GM18907 (cell line): ENCODE data around the gene SRGAP1.

Source experiments
- ATAC-seq: cut with Tn5 transposase; IDR thresholded peaks from one replicate; pipeline ENCODE4 v1.9.1; 2021; ENCODE audit warnings: mild to moderate bottlenecking, moderate library complexity; ENCODE audit not compliant: unreplicated experiment

SRGAP1 gene

DNA sequence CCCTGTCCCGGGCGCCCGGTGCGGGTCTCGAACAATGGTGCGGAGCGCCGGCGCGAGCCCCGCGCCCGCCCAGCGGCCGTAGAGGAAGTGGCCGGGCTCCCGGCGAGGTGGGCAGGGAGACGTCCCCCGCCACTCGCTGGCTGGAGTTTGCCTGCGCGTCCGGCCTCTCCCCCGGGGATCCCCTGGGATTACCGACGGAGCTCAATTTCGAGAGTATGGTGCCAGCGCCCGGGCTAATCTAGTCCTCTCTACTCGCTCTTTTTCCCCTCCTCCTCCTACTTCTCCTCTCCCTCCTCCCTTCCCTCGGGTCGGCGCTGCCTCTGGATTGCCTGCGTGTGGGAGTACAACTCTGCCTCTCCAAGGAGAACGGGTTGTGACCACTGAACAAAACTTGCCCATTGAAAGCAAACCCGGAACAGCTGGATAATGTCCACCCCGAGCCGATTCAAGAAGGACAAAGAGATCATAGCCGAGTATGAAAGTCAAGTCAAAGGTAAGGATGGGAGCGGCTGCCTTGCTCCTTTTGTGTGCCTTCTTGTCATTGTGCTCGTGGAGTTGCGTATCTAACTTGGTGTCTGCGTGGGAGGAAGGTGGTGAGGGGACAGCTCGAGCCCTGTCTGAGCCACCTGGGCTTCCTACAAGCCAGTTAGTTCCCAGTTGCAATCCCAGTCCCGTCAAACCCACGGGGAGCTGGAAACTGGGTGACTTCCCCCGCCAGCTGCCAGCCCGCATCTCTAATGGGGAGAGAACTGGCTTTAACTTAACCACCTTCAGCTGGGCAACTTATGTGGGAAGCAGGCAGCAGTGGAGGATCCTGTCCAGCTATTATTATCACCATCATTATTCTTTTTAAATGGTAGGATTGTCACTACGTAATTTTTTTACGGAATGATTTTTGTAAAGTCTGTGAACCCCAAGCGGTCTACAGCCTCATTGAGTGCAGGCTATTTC is at the start of gene SRGAP1:
Gene SRGAP1, plus strand, starts transcription at position 310 of the 951 bp plus-strand sequence. Its CDS starts 117 bp downstream, at position 427.
- ATAC-seq, result peak; percentile 42

DNA sequence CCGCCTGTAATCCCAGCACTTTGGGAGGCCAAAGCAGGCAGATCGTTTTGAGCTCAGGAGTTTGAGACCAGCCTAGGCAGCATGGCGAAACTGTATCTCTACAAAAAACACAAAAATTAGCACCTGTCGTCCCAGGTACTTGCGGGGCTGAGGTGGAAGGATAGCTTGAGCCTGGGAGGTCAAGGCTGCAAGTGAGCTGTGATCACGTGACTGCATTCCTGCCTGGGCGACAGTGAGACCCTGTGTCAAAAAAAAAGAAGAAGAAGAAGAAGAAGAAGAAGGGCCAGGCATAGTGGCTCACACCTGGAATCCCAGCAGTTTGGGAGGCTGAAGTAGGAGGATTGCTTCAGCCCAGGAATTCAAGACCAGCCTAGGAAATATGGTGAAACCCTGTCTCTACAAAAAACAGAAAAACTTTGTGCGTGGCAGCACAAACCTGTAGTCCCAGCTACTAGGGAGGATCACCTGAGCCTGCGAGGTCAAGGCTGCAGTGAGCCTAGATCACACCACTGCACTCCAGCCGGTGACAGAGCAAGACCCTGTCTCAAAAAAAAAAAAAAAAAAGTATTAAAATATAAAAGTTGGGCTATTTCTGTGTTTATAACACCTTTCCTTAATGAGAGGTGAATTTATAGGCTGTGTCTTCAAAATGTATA is 49.3 kb upstream of the SRGAP1 start:
- ATAC-seq, result no peak

DNA sequence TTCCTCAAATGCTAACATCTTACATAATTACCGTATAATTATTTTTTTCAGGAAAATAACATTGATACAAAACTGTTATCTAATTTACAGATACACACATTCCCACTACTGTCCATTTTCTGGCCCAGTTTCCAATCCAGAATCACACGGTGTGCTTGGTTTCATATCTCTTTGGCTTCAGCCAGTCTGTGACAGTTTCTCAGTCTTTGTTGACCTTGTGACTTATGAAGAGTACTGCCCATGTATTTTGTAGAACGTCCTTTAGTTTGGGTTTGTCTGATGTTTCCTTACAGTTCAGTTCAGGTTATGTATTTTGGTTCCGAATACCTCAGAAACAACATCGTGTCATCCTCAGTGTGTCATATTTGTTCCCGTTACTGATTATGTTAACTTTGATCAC is 48.6 kb upstream of the SRGAP1 start:
- ATAC-seq, result no peak

DNA sequence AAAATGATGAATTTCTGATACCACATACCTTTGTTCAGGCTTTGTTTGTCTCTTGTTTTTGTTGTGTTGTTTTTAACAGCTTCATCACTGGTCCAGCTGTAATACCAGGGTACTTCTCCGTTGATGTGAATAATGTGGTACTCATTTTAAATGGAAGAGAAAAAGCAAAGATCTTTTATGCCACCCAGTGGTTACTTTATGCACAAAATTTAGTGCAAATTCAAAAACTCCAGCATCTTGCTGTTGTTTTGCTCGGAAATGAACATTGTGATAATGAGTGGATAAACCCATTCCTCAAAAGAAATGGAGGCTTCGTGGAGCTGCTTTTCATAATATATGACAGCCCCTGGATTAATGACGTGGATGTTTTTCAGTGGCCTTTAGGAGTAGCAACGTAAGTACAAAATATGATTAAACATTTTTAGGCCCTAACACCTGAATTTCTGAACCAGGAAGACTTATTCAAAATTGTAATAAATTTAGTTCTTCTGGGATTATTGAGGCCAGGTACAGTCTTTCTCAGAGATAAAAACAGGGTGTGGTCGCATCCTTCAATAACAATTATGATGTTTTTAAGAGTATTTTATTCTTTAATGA is 42.4 kb upstream of the SRGAP1 start:
- ATAC-seq, result peak; percentile 68

DNA sequence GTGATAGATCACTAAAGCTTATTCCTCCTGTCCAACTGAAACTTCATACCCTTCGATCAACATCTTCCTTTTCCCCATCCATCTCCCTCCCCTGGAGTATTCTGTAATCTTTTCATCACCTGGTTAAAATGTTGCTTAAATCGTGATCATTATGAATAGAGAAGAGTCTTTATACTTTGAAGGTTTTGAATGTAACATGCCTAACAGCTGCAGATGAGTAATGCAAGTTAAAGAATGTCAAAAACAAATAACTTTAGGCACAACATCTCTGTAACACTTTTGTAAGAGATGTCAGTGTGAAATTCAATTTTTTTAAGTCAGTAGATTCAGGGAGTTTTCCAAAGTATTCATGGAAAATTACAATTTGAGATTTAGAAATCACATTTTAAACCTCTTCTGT is 39.8 kb upstream of the SRGAP1 start:
- ATAC-seq, result no peak

DNA sequence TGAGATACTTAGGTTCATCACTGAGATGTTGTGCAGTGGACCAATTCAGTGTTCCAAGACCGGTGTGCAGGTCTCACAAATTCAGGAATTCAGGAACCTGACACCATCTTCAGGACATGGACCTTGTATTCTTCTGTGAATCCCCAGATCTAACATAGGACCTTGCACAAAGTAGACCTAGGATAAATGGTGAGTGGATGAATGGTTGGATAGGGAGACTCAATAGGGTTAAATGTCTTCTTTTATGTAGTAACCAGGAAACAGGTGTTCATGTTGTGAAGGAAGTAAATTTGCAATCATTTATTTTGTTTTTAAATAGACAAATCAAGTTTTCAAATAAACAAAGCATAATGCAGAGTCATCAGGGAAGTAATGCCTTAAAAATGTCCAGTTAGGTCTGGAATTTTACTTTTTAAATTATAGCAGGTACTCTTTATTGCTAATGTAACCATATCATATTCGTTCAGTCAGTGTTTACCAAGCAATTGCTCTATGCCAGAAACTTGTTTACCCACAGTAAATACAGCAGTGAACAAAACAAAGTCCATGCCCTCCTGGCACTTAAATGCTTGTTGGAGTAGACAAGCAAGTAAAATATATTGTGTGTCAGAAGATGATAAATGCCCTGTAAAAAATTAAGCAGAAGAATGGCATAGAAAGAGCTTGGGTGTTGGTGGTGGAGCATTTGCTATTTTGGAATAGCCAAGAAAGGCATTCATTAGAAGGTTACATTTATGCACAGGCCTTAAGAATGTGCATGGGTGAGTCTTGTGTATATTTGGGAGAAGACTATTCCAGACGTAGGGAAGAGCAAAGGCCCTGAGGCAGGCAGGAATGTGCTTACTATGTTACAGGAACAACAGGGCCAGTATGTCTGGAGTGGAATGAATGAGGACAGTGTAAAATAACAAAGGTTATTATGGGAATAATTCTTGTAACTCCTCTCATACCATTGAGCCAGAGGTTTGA is 38.5 kb upstream of the SRGAP1 start:
- no peak for ATAC-seq

DNA sequence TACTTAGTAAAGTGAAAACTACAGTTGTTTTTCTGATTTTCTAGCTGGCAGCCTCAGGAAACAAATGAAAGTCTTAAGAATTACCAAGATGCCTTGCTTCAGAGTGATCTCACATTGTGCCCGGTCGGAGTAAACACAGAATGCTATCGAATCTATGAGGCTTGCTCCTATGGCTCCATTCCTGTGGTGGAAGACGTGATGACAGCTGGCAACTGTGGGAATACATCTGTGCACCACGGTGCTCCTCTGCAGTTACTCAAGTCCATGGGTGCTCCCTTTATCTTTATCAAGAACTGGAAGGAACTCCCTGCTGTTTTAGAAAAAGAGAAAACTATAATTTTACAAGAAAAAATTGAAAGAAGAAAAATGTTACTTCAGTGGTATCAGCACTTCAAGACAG is 35.9 kb upstream of the SRGAP1 start:
- no peak for ATAC-seq

DNA sequence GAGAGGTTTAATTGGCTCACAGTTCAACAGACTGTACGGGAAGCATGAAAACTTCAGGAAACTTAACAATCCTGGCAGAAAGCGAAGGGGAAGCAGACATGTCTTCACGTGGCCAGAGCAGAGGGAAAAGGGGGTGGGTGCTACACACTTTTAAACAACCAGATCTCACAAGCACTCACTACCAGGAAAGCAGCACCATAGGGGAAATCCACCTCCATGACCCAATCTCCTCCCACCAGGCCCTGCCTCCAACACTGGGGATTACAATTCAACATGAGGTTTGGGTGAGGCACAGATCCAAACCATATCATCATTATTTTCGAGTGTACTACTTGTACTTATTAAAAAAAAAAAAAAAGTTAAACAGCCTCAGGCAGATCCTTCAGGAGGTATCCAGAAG is 34.9 kb upstream of the SRGAP1 start:
- no peak for ATAC-seq

DNA sequence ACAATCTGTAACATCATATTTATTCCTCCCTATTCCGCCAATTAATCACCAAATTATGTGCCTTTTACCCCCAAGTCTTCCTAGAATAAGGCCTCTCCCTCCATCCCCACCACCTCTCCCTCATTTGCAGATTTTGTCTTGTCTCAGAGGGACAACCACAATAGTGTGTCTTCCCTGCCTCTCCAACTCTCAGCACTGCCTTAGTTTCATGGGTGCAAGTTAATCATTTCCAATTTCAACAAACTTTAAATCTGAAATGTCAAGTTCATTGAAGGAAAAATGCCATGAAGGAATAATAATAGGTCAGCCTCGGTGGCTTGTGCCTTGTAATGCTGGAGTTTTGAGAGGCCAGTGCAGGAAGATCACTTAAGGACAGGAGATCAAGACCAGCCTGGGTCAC is 33.2 kb upstream of the SRGAP1 start:
- no peak for ATAC-seq

DNA sequence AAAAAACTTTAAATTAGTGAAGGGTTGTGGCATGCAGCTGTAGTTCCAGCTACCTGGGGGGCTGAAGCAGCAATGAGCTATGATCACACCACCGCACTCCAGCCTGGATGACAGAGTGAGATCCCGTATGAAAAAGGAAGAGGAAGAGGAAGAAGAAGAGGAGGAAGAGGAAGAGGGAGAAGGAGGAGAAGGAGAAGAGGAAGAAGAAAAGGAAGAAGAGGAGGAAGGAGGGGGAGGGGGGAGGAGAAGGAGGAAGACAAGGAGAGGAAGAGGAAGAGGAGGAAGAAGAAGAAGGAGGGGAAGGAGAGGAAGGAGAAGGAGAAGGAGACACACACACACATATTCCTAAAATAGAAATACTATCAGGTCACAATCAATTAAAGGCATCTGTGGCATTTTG is 32.7 kb upstream of the SRGAP1 start:
- no peak for ATAC-seq

DNA sequence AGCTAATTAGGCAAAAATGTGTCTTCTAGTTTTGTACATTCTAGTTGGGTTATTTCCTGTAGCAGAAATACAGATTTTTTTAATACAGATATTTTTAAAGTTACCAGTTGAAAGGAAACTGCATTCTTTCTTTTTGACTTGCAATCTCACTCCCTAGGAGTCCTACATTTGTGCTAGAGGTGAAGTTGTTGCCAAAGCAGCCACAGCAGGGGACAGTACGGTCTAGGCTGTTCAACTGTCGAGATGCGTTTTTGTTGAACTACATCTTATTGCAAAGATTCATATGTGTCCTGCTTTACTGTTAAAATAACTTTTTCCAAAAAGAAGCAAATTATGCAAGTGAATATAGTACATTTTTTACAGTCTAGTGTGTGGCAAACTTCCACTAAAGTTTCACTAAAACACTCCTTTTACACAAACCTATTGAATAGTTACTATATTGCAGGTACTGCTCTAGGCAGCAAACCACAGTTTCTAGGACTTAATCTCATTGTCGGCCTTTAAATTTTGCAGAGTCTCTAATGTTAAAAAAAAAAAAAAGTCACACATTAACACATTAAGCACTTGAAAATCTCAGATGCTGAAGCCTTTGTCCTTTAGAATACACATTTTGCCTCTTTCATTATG is 30.2 kb upstream of the SRGAP1 start:
- ATAC-seq, result peak; percentile 52

DNA sequence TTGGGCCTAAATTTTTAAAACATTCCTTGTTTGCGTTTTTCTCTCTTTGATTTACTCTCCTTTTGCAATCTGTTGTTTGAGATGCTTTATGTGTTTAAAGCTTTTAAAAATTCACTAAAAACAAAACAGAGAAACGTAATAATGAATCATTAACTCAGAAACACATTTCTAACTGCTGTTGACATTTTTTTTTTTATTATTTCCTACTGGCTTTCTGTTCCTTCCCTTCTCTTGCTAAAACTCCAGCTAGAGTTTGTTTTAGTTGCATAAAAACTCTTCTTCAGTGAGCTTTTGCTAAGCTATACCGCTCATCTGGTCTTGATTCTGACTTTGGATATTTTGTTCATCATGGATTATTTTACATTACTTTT is 29.0 kb upstream of the SRGAP1 start:
- no peak for ATAC-seq

DNA sequence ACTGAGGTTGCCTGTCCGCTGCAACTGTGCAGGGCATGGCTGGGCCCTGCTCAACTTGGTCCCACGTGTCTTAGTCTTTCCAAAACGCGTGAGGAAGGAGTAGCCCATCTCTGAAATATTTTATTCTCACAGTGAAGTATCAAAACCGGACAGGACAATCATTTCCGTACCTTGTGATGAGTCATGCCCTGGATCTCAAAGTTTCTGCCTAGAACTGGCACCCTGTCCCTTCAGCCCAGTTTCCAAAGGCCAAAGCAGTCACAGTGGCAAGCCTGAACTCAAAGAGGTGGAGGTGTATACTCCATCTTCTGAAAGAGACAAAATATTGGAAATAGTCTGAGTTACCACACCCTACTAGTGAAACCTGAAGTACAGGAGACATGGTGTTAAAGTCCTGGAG is 28.5 kb upstream of the SRGAP1 start:
- peak; percentile 37 for ATAC-seq

DNA sequence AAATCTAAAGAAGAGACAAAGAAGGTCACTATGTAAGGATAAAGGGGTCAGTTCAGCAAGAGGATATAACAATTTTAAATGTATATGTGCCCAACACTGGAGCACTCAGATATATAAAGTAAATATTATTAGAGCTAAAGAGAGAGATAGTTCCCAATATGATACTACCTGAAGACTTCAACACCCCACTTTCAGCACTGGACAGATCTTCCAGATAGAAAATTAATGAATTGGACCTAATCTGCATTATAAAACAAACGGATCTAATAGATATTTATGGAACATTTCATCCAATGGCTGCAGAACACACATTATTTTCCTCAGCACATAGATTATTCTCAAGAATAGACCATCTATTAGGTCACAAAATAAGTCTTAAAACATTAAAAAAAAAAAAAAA is 24.1 kb upstream of the SRGAP1 start:
- ATAC-seq, result no peak

DNA sequence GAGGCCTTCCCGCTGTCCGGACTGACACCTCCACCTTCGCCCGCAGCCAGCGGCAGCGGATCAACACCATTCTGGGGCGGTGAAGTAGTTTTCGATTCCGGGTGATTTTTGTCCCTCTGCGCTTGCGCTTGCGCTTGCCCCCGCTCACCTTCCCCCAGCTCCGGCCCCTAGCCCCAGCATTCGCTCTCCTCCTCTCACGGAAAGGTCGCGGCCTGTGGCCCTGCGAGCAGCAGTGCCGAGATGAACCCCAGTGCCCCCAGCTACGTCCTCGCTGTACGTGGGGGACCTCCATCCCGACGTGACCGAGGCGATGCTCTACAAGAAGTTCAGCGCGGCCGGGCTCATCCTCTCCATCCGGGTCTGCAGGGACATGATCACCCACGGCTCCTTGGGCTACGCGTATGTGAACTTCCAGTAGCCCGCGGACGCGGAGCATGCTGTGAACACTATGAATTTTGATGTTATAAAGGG is 22.7 kb upstream of the SRGAP1 start:
- no peak for ATAC-seq

DNA sequence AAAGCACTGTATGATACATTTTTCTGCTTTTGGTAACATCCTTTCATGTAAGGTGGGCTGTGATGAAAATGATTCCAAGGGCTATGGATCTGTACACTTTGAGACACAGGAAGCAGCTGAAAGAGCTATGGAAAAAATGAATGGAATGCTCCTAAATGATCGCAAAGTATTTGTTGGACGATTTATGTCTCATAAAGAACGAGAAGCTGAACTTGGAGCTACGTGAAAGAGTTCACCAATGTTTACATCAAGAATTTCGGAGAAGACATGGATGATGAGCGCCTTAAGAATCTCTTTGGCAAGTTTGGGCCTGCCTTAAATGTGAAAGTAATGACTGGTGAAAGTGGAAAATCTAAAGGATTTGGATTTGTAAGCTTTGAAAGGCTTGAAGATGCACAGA is 22.1 kb upstream of the SRGAP1 start:
- no peak for ATAC-seq

DNA sequence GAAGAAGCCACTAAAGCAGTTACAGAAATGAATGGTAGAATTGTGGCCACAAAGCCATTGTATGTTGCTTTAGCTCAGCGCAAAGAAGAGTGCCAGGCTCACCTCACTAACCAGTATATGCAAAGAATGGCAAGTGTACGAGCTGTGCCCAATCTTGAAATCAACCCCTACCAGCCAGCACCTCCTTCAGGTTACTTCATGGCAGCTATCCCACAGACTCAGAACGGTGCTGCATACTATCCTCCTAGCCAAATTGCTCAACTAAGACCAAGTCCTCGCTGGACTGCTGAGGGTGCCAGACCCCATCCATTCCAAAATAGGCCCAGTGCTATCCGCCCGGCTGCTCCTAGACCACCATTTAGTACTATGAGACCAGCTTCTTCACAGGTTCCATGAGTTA is 21.5 kb upstream of the SRGAP1 start:
- ATAC-seq, result no peak

DNA sequence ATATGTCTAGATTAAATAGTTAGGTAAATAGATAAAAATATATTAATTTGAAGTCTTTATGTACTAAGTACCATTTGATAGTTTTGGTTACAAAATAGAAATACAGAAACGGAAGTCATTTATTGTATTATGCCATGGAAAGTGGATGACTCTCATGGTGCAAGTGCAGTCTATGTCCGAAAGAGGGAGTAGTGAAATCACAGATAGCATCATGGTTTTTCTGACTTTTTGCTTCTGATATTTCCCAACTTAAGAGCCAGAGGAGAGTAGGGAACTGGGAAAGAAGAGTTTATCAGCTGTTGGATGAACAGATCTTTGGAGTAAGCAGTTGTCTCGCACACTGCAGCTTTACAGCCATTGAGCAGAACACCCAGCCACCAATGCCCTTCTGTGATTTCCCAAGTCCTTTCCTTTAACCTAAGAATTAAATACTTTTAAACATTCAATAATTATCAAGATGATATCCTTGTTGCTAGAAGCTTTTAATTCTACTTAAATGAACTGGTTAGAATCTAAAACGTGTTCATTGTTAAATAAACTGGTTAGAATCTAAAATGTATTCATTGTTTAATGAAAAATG is 18.4 kb upstream of the SRGAP1 start:
- peak; percentile 75 for ATAC-seq

DNA sequence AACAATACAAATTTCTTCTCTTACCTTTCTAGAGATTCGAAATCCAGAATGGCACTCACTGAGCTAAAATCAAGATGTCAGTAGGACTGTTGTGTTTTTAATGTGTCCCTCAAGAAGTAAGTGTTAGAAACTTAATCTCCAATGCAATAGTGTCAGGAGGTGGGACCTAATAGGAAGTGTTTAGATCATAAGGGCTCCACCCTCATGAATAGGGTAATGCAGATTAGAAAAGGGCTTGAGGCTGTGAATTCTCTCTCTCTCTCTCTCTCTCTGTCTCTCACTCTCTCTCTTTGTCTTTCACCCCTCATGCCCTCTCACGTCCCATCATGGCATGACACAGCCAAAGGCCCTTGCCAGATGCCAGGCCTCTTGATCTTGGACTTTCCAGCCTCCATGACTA is 15.6 kb upstream of the SRGAP1 start:
- no peak for ATAC-seq

DNA sequence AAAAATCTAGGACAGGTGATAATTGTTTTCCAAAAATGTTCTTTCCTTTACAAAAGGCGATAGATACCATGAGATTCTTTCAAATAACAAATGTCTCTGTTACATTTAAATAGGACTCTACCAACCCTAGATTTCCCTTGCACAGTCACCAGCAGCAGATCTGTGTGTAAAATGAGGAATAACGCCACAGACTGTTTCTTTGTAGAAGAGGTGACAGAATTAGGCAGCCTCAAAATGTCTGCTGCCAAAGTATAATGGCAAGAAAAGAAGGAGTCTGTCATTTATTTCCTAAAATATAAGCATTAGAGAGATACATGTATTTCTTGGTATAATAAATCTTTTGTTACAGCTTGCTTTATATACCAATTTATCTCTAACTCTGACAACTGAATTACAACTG is 8.5 kb upstream of the SRGAP1 start:
- no peak for ATAC-seq
